HG03571 (cell line): ENCODE data around the gene ACTMAP.

Experiments used
- ATAC-seq: cut with Tn5 transposase; IDR thresholded peaks from one replicate; pipeline ENCODE4 v1.9.1; 2021; ENCODE audit not compliant: unreplicated experiment

ACTMAP gene

GRCh38 chr19:40721936-40722661 is 28.2 kb downstream of the ACTMAP start:
- no peak for ATAC-seq

GRCh38 chr19:40721140-40721486 is 29.2 kb downstream of the ACTMAP start:
- no peak for ATAC-seq

DNA sequence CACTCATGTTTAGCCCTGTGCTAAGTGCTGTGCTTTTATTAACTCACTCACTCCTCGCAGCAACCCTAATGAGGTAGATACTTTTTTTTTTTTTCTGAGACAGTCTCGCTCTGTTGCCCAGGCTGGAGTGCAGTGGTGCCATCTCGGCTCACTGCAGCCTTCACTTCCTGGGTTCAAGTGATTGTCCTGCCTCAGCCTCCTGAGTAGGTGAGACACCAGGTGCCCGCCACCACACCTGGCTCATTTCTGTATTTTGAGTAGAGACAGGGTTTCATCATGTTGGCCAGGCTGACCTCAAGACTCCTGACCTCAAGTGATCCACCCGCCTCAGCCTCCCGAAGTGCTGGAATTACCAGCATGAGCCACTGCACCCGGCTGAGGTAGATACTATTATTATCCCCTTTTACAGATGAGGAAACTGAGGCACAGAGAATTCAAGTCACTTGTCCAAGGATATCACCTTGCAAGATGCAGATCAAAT is 30.8 kb downstream of the ACTMAP start:
- ATAC-seq = no peak

DNA sequence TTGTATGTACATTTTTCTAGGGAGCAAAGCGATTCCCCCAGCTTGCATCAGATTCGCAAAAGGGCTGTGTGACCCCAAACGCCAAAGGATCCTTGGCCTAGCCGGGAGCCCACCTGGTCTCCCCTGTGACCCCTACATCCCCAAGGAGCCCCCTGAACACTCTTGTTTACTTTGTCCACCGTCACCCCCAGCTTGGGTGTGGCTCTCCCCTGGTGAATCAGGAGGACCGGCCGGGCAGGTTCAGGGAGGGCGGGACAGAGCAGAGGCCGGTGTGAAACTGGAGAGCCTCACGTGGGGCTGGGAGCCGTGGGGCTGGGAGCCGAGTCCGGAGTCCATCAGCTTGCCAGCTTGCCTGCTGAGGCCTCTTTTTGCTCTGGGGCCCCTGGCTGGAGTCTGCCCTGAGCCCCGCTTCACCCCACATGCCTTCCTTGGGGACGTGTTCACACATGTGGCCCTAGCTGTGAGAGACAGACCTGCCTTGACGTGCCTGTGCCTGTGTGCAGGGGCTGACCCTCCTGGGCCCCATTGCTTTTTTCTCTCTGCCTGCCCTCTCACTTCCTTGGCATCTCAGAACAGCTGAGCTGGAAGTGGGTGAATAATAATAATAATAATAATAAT is 31.4 kb downstream of the ACTMAP start:
- ATAC-seq = no peak

DNA sequence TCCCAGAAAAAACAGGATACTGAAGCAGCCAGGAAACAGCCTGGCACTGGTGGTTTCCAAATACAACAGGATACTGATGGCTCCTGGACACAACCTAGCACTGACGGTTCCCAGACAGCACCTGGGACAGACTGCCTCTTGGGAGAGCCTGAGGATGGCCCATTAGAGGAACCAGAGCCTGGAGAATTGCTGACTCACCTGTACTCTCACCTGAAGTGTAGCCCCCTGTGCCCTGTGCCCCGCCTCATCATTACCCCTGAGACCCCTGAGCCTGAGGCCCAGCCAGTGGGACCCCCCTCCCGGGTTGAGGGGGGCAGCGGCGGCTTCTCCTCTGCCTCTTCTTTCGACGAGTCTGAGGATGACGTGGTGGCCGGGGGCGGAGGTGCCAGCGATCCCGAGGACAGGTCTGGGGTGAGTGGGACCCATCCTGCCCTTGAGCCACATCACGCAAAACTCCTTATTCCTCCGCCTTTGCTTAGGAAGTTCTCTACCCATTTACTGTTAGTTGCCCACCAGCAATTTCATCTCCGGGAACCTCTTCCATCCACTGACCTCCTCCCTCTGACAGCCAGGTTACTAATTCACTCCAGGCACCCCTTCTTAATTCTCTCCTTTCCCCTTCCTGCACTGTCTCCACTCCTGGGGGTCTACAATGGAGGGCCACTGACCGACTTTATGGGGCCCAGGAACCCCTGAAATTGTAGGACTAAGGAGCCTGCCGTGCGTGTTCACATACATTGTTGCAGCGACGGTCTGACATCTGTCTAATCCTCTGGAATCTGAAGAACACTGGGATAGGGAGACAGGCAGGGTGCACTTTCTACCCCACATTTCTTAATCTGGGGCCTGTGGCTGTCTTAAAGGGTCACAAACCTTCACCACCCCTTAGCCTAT is 32.1 kb downstream of the ACTMAP start:
- ATAC-seq = no peak

DNA sequence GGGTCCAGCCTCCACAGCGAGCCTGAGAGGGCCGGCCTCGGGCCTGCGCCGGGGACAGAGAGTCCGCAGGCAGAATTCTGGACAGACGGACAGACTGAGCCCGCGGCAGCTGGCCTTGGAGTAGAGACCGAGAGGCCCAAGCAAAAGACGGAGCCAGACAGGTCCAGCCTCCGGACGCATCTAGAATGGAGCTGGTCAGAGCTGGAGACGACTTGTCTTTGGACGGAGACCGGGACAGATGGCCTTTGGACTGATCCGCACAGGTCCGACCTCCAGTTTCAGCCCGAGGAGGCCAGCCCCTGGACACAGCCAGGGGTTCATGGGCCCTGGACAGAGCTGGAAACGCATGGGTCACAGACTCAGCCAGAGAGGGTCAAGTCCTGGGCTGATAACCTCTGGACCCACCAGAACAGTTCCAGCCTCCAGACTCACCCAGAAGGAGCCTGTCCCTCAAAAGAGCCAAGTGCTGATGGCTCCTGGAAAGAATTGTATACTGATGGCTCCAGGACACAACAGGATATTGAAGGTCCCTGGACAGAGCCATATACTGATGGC is 32.9 kb downstream of the ACTMAP start:
- no peak for ATAC-seq

- peak; percentile 70 for ATAC-seq
These were observed 33.6 kb downstream of the ACTMAP start, which contains the start of the genes COQ8B and ITPKC for GRCh38 chr19:40716482-40717324. Gene COQ8B, minus strand, starts transcription at chr19:40716886. Its CDS starts 2,254 bp downstream, at chr19:40714632. Gene ITPKC, plus strand, starts transcription at chr19:40717112. Its CDS starts 24 bp downstream, at chr19:40717136.

GRCh38 chr19:40716031-40716481 is 34.2 kb downstream of the ACTMAP start:
- ATAC-seq = no peak

GRCh38 chr19:40714441-40715299 is 35.6 kb downstream of the ACTMAP start:
- peak; percentile 46 for ATAC-seq

GRCh38 chr19:40713939-40714338 is 36.3 kb downstream of the ACTMAP start:
- ATAC-seq = no peak

GRCh38 chr19:40709817-40710216 is 40.5 kb downstream of the ACTMAP start:
- ATAC-seq = no peak

GRCh38 chr19:40707615-40708014 is 42.7 kb downstream of the ACTMAP start:
- ATAC-seq = no peak

- ATAC-seq = no peak
These were observed 44.2 kb downstream of the ACTMAP start for GRCh38 chr19:40705950-40706619.

- no peak for ATAC-seq
These were observed 45.0 kb downstream of the ACTMAP start for GRCh38 chr19:40705362-40705651.

- ATAC-seq = no peak
These were observed 45.6 kb downstream of the ACTMAP start for GRCh38 chr19:40704491-40705361.

GRCh38 chr19:40703029-40703755 is 47.1 kb downstream of the ACTMAP start:
- no peak for ATAC-seq

- ATAC-seq = no peak
These were observed 47.8 kb downstream of the ACTMAP start for GRCh38 chr19:40702337-40703012.
